ENCODE data around the gene F2RL2. TPM values are rescaled to one million over a fixed set of nuclear protein-coding genes. Genes with fewer than 3 reads are reported as not detected.

Gene F2RL2
- total and polyA plus RNA-seq, 7 donors = not detected

GRCh38 chr5:76570153-76570552 is 53.0 kb downstream of the F2RL2 start:
- H3K4me3 ChIP-seq = no peak overlapping the region
- WGBS, 3 donors = 68 to 71% (median 68%) methylated on average over 4 of the region's 4 CpGs
- no peaks in the 10 kb centered on the region for H3K4me1 ChIP-seq
- H3K36me3 ChIP-seq (ENCODE audit: insufficient read depth in 1 of 2, low read depth in 1 of 2) = no peaks in the 10 kb centered on the region
- TF ChIP-seq CTCF (IDR thresholded peaks at IDR 0.05) = no peak
- intact Hi-C loops (cut with DNase I) = no loop called here
- H3K9me3 ChIP-seq = no peaks in the 10 kb centered on the region
- no peak for ATAC-seq
- DNase-seq = no peak
- no peak overlapping the region for H3K27ac ChIP-seq
- H3K27me3 ChIP-seq (ENCODE audit: insufficient read depth in 3 of 3, low read length in 2 of 3) = no peaks in the 10 kb centered on the region

Other genes starting within 250 kb of the F2RL2 start
- 1 to 10 TPM; 1.2 to 4.3 (median 1.8) TPM for gene IQGAP2, start 220.1 kb downstream of the F2RL2 start, total RNA-seq
- gene IQGAP2, start 220.1 kb downstream of the F2RL2 start, polyA plus RNA-seq = 1 to 10 TPM in 1 of 3 donors, under 1 TPM in 2; 0.52 to 1.4 (median 0.56) TPM
- gene F2R, start 92.7 kb upstream of the F2RL2 start, total RNA-seq = 1 to 10 TPM; 1.3 to 3.5 (median 1.9) TPM
- gene F2R, start 92.7 kb upstream of the F2RL2 start, polyA plus RNA-seq = 1 to 10 TPM; 1.1 to 2.3 (median 2.0) TPM
- under 1 TPM; 0.08 to 0.17 (median 0.15) TPM for gene F2RL1, start 195.6 kb upstream of the F2RL2 start, total RNA-seq
- under 1 TPM; 0.04 to 0.06 (median 0.05) TPM for gene F2RL1, start 195.6 kb upstream of the F2RL2 start, polyA plus RNA-seq
- not detected for gene S100Z, start 226.6 kb upstream of the F2RL2 start, total RNA-seq
- under 1 TPM in 1 of 3 donors, not detected in 2; 0.09 TPM for gene S100Z, start 226.6 kb upstream of the F2RL2 start, polyA plus RNA-seq

Data from psoas muscle (tissue), 8 donors.